ENCODE results near the gene PDE11A. TPM values are rescaled to one million over a fixed set of nuclear protein-coding genes. Genes with fewer than 3 reads are reported as not detected.
A peak's percentile ranks its signal among the peaks of the same experiment; 100 is the strongest.
"Not testable (repeated sequence)": the region's sequence is repeated elsewhere in the genome, so short reads cannot be mapped to it uniquely, and the experiment has no call there.

Gene PDE11A
- total RNA-seq, 1 donor from 2014 or later, result not detected

- DNase-seq (ENCODE audit: extremely low read depth, low read depth, low spot score), result no peak
Measured at GRCh38 chr2:178012639-178013038, 59.9 kb downstream of the PDE11A start.

GRCh38 chr2:178009813-178010212 lies 62.8 kb downstream of the PDE11A start:
- DNase-seq (ENCODE audit: extremely low read depth, low read depth, low spot score), result no peak

GRCh38 chr2:178008636-178009289 lies 63.8 kb downstream of the PDE11A start:
- no peak for DNase-seq (ENCODE audit: extremely low read depth, low read depth, low spot score)

GRCh38 chr2:178006710-178007109 lies 65.9 kb downstream of the PDE11A start:
- DNase-seq (ENCODE audit: extremely low read depth, low read depth, low spot score), result no peak

GRCh38 chr2:178005756-178006155 lies 66.8 kb downstream of the PDE11A start:
- no peak for DNase-seq (ENCODE audit: extremely low read depth, low read depth, low spot score)

- DNase-seq (ENCODE audit: extremely low read depth, low read depth, low spot score), result no peak
Measured at GRCh38 chr2:178002038-178002437, 70.5 kb downstream of the PDE11A start.

GRCh38 chr2:177998996-177999395 lies 73.6 kb downstream of the PDE11A start:
- DNase-seq (ENCODE audit: extremely low read depth, low read depth, low spot score), result no peak

GRCh38 chr2:177998006-177998405 lies 74.6 kb downstream of the PDE11A start:
- no peak for DNase-seq (ENCODE audit: extremely low read depth, low read depth, low spot score)

GRCh38 chr2:177992992-177993391 lies 79.6 kb downstream of the PDE11A start:
- no peak for DNase-seq (ENCODE audit: extremely low read depth, low read depth, low spot score)

GRCh38 chr2:177989029-177989885 lies 83.3 kb downstream of the PDE11A start:
- DNase-seq (ENCODE audit: extremely low read depth, low read depth, low spot score), result no peak

GRCh38 chr2:177984749-177985148 lies 87.8 kb downstream of the PDE11A start:
- no peak for DNase-seq (ENCODE audit: extremely low read depth, low read depth, low spot score)

- DNase-seq (ENCODE audit: extremely low read depth, low read depth, low spot score), result peak; percentile 22
Measured at GRCh38 chr2:177983183-177983788, 89.3 kb downstream of the PDE11A start.

GRCh38 chr2:177972782-177973181 lies 99.8 kb downstream of the PDE11A start:
- no peak for DNase-seq (ENCODE audit: extremely low read depth, low read depth, low spot score)

GRCh38 chr2:177972123-177972522 lies 100.5 kb downstream of the PDE11A start:
- DNase-seq (ENCODE audit: extremely low read depth, low read depth, low spot score), result no peak

GRCh38 chr2:177970670-177971454 lies 101.7 kb downstream of the PDE11A start:
- no peak for DNase-seq (ENCODE audit: extremely low read depth, low read depth, low spot score)

GRCh38 chr2:177964892-177965291 lies 107.7 kb downstream of the PDE11A start:
- DNase-seq (ENCODE audit: extremely low read depth, low read depth, low spot score), result no peak

GRCh38 chr2:177952151-177952550 lies 120.4 kb downstream of the PDE11A start:
- DNase-seq (ENCODE audit: extremely low read depth, low read depth, low spot score), result no peak

- not testable (repeated sequence) for DNase-seq (ENCODE audit: extremely low read depth, low read depth, low spot score)
Measured at GRCh38 chr2:177947598-177947997, 125.0 kb downstream of the PDE11A start.

GRCh38 chr2:177944530-177944929 lies 128.0 kb downstream of the PDE11A start:
- DNase-seq (ENCODE audit: extremely low read depth, low read depth, low spot score), result not testable (repeated sequence)

- DNase-seq (ENCODE audit: extremely low read depth, low read depth, low spot score), result no peak
Measured at GRCh38 chr2:177942731-177943130, 129.8 kb downstream of the PDE11A start.

- DNase-seq (ENCODE audit: extremely low read depth, low read depth, low spot score), result no peak
Measured at GRCh38 chr2:177939211-177939610, 133.4 kb downstream of the PDE11A start.

Data from glomerular endothelial cell (primary cell).